ENCODE measurements around the gene GPR150.

Gene GPR150

DNA sequence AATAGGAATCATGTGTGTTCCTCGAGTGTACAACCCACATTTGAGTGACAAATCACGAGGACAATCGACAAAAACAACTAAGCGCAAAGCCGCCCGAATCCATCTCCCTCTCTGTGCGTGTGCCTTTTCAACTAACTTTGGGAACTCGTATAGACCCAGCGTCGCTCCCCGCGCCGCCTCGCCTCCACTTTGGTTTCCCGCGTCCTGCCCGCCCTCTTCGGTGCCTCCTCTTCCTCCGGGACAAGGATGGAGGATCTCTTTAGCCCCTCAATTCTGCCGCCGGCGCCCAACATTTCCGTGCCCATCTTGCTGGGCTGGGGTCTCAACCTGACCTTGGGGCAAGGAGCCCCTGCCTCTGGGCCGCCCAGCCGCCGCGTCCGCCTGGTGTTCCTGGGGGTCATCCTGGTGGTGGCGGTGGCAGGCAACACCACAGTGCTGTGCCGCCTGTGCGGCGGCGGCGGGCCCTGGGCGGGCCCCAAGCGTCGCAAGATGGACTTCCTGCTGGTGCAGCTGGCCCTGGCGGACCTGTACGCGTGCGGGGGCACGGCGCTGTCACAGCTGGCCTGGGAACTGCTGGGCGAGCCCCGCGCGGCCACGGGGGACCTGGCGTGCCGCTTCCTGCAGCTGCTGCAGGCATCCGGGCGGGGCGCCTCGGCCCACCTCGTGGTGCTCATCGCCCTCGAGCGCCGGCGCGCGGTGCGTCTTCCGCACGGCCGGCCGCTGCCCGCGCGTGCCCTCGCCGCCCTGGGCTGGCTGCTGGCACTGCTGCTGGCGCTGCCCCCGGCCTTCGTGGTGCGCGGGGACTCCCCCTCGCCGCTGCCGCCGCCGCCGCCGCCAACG is at the start of gene GPR150:
Gene GPR150 (plus strand): TSS at position 58 of the 840 bp plus-strand sequence. CDS start 189 bp downstream, at position 247.
- DNase-seq = no peak

DNA sequence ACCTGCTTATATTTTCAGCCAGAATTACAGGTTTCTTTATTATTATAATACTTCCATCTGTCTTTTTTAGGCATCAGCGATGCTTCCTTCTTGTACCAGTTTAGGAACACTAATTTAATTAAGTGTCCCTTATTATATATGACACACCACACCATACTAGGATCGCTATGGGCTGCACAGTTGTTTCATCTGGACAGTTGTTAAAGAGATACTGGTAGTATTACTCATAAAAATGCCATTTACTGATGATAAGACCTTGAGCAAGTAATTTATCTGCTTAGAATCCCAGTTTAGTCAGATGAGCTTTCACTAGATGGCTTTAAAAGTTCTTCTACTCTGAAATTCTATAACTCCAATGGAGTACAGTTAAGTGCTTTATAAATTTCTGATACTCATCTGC is 47.9 kb upstream of the GPR150 start:
- DNase-seq = no peak

DNA sequence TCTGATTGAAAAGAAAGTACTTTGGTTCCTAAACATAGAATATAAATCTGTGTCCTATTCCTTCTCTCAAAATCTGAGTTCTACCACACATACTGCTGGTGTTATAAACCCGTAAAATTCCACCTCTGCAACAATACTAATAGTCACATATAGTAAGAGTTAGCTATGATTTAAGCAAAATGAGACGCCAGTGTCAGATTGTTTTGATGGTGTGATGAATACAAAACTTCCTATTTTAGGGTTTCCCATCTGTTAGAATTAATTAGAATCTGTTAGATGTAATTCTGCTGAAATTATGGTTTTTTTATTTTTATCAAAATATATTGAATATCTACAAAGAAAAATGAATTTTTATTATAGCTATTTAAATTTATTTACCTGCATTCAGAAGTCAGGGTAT is 38.3 kb upstream of the GPR150 start:
- DNase-seq = no peak

DNA sequence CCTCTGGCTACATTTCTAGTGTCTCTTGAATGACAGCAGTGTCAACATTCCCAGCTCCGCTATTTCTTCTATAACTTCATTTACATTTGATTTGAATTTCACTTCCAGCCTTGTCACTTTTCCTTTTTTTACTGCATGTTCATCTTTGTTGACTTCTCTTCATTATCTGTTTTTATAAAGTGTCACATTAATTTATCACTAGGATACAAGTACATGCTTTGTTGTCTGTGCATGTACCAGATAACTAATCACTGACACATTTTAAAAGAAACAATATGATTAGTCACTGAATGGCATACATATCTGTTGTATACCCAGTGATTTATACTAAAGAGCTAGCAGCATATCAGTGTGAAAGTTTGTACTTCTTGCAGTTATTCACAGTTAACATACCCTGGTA is 35.9 kb upstream of the GPR150 start:
- no peak for DNase-seq

DNA sequence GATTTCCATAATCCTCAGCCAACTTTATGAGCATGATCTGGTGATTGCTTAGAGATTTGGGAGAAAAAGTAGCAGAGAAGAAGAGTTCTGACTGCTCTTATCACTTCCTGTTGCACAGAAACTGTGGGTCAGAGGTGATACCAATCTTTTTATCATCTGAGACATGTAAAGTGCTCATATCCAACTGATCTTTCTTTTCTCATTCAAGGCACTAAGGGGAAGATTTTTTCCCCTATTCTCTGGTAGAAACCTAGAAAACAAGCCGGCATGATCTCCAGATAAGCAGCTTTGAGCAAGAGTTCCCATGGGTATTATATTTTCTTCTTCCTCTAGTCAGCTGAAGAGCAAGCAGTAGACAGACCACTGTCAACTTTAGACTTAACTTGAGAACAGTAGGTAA is 29.0 kb upstream of the GPR150 start:
- no peak for DNase-seq

DNA sequence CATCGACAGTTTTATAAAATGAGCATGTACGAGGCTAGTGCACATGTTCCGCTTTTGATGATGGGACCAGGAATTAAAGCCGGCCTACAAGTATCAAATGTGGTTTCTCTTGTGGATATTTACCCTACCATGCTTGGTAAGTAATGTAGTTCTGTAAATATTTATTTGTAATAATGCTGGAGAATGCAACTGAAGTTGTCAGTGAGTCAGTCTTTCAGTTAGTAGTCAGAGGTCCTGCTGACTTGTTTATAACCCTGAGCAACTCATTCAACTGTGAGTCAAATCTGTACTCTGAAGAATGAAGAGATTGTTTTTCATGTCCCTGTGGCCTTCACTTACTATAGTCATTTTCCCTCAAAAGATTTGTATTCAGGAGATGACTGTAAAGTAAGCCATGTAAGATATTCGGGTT is 28.4 kb upstream of the GPR150 start:
- DNase-seq = no peak

DNA sequence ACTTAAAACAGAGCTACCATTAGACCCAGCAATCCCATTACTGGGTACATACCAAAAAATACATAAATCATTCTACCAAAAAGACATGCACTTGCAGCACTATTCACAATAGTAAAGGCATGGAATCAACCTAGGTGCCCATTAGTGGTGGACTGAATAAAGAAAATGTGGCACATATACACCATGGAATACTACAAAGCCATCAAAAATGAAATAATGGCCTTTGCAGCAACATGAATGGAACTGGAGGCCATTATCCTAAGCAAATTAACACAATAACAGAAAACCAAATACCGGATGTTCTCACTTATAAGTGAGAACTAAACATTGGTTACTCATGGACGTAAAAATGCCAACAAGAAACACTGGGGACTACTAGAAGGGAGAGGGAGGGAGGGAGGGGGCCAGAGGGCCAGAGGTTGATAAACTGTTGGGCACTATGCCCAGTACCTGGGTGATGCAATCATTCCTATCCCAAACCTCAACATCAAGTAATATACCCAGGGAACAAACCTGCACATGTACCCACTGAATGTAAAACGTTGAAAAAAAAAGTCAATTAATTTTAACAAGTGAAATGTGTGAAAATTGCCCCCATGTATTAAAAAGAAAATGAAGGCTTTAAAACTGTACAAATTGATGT is 24.5 kb upstream of the GPR150 start:
- DNase-seq = no peak

DNA sequence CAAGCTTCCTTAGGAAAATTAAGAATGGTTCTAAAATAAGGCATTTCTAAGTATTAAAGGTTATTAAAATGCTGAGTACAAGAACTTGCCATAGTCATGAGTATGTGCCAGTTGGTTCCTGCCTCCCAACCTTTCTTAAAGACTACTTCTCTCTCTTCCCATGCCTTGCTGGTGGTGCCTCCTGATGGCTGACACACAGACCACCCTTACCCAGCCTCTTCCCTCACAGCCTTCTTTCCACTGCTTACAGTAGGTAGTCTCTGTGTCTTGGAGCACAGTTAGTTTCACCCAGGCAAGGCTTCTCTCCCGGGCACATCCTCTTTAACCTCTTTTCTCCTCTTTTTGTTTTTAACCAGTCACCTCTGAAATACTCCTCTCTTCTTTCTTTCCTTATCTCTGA is 20.6 kb upstream of the GPR150 start:
- no peak for DNase-seq

DNA sequence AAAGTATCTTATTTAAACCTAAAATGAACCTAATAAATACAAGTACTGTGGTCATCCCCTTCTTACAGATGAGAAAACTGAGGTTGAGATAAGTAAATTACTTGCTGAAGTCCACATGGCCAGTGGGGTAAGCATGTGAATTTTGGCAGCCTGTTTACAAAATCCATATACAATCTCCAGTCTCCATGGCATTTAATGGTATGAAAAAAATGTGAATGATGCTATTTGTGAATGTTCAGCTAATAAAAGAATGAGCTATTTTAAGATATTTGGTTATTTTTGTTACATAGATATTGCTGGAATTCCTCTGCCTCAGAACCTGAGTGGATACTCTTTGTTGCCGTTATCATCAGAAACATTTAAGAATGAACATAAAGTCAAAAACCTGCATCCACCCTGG is 19.3 kb upstream of the GPR150 start:
- DNase-seq = no peak

DNA sequence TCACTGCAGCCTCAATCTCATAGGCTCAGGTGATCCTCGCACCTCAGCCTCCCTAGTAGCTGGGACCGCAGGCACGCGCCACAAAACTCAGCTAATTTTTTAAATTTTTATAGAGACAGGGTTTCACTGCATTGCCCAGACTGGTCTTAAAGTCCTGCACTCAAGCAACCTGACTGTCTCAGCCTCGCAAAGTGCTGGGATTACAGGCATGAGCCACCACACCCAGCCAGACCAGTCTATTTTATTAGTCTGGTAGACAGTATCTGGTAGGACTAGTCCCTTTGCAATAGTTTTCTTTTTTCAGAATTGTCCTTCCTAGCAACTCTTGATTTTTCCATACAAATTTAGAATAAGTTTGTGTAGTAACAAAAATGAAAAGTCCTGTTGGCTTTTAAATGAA is 14.1 kb upstream of the GPR150 start:
- DNase-seq = no peak

DNA sequence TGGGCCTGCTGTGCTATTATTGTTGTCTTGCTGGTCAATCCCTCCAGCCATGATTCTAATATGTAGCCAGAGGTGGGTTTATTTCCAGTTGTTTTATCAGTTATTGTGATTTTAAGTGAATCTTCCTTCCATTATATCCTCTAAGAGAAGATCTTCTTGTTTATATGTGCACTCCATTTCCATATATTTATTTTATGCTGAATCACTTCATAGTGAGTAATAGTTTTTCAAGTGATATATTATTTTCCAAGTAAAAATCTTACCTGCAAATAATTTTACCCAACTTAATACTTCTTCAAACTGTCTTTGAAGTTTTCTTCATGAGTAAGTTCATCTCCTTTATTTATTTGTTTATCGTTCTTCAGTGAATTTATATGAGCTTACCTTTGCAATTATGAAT is 13.5 kb upstream of the GPR150 start:
- DNase-seq = no peak

DNA sequence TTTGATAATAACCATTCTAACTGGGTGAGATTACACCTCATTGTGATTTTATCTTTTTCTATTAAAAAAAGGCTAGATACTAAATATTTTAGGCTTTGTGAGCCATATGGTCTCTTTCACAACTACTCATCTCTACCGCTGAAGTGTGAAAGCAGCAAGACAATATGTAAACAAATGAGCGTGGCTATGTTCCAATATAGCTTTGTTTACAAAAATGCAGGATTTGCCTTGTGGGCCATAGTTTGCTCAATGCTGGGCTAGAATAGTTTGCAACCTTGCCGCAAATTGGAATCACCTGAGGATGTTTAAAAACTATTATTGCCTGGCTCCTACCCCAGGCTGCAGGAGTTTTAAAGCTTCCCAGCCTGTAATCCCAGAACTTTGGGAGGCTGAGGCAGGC is 10.2 kb upstream of the GPR150 start:
- DNase-seq = no peak

DNA sequence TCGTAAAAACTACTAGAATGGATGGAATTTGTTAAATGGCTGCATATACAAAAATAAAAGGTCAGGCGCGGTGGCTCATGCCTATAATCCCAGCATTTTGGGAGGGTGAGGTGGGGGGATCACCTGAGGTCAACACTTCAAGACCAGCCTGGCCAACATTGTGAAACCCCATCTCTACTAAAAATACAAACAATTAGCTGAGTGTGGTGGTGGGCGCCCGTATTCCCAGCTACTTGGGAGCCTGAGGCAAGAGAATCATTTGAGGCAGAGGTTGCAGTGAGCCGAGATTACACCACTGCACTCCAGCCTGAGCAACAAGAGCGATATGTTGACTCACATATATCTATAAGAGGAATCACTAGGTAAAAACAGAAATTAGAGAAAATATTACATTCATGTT is 9.3 kb upstream of the GPR150 start:
- no peak for DNase-seq

DNA sequence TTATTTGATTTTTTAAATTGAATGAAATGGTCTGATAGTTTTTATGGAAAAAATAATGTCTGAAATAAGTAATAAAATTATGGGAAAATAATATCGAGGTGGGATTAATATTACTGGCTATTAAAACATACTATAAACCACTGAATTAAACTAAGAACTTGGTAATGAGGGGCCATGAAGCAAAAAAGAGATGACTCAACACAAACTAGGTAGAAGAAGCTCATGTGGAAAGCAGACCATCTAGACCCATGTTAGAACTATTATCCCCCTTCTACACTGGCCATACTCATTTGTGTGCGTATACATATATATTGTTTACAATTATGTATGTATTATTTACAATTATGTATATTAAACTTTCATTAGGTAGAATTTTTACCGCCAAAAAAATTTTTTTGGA is 8.5 kb upstream of the GPR150 start:
- DNase-seq = no peak

DNA sequence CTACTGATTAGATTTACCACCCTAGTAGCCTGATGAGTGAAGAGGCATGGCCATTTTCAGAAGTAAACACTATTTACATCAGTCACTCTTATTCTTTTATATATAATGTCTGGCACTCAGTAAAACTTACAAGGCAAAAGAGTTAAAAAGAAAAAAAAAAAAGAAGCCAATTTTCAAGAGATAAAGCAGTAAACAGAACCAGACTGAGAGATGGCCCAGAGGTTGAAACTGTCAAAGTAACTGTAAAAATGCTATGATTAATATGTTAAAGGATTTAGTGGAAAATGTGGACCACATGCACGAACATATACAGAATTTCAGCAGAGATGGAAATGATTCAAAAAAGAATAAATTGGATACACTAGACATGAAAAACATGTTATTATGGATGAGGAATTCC is 6.4 kb upstream of the GPR150 start:
- DNase-seq = no peak

DNA sequence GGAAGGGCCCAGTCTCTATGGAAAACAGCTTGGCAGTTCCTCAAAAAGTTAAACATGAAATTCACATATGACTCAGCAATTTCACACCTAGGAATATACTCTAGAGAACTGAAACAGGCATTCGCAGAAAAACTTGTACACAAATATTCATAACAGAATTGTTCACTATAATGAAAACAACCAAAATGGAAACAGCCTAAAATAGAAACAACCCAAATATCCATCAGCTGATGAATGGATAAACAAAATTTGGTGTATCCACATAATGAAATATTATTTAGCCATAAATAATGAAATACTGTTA is 4.8 kb upstream of the GPR150 start:
- DNase-seq = no peak

DNA sequence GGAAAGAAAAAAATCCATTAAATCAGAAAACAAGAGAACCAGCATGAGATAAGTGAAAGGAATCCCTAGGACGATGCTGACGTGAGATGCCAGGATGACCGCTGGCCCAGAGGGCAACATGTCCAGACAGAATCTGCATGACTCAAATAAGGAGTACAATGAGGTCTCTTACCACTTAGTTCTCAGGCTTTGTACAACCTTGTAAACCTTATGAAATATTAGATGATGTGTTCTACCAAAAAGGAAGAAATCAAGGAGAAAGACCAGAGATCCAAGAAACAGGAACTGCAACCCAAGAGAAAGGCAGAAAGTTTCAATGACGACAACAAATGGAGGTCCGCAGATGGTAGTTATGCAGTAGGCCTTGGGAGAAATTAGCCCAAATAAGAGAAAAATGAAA is 2.8 kb upstream of the GPR150 start:
- no peak for DNase-seq

DNA sequence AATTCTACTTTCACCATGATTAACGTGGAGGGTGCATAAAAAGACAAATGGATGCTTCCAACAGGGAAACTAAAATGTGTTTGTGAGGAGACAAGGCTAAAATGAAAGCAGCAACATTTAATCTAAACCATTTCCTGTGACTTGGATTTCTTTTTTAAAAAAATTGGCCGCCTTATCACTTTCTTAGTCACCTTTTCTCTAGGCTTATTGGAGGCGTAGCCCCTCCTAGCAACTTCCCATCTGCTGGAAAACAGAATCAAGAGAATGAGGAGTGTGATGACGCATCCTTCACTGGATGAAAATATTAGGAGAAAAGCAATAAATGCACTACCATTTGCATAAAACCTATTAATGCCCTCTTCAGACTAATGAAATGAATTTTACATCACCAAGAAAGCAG is 791 bp upstream of the GPR150 start:
- DNase-seq = no peak

DNA sequence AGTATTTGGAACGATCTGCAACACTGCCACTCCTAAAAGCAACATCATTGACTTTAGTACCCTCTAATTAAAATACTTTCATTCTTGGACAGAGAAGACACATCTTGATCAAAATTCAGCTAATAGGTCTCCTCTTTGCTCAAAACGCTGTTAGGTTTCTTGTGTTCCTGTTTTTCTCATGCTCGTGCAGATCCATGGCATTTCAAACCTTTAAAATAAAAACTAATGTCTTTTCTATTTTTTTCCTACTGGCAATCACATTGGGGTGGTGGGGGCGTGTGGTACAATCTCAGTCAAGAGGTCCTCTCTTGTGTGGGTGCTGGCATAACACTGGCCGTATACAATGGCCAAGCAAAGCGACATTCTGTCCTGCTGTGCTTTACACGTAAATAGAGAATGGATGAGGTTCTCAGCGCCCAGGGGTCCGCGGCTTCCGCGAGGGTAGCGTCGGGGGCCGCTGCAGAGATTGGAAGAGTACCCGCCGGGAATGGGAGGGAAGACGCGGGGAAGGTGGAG is 315 bp upstream of the GPR150 start:
- DNase-seq = no peak

DNA sequence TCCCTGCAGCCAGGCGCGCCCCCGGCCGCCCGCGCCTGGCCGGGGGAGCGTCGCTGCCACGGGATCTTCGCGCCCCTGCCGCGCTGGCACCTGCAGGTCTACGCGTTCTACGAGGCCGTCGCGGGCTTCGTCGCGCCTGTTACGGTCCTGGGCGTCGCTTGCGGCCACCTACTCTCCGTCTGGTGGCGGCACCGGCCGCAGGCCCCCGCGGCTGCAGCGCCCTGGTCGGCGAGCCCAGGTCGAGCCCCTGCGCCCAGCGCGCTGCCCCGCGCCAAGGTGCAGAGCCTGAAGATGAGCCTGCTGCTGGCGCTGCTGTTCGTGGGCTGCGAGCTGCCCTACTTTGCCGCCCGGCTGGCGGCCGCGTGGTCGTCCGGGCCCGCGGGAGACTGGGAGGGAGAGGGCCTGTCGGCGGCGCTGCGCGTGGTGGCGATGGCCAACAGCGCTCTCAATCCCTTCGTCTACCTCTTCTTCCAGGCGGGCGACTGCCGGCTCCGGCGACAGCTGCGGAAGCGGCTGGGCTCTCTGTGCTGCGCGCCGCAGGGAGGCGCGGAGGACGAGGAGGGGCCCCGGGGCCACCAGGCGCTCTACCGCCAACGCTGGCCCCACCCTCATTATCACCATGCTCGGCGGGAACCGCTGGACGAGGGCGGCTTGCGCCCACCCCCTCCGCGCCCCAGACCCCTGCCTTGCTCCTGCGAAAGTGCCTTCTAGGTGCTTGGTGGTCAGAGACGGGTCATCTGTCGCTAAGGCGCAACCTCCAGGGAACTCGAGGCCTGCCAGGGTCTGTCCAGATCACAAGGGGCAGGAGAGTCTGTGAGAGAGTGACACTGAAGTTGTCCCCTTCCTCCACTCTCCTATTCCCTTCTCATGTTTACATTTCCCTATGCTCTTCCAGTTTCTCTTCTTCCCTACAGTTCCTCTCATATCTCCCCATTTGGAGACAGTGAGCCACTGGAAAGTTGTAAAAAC is 1.3 kb downstream of the GPR150 start:
- DNase-seq = no peak

DNA sequence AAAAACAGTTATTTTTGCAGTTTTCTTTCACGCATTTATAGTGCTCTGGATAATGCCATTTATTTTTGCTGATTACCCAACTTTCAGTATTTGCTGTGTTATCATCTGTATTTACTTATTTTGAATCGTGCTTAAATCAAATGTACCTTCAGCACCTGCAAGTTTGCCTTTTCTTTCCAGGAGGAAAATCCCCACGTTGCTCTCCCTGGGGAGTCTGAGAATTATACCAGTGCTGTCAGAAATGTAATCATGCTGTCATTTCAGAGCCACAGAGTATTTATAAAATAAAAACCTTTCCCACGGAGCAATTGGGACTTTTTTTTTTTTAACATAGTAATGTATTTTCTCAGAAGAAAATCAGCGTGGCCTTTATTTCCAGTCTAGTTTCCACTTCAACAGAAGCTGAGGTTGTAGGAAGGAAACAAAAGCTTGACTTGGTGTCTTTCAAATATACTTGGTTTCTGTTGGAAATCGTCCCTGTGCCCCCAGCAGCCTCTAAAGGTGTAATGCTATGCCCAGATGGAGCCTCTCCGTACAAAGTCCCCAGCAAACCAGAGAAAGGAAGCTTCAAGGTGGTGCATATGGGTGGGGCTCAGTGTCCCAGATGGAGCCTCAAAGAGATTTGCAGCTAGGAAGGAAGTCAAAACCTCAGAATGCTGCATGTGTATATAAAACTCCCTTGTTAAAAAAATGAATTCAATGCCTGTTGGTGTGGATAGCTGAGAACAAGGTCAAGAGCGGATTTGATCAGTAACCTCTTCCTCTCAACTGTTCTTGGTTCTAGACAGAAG is 2.1 kb downstream of the GPR150 start:
- no peak for DNase-seq

DNA sequence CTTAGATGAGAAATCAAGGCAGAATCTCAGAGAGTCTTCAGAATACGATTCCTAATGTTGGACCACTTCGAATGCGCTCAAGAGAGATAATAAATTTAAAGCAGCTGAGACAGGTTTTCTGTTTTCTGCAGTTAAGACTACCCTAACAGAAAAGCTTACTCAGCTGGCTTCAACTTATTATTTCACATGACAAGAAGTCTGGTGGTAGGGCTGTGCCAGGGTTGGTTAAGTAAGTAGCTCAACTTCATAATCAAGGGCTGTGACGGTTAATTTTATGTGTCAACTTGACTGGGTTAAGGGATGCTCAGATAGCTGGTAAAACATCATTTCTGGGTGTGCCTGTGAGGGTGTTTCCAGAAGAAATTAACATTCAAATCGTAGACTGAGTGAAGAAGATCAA is 3.8 kb downstream of the GPR150 start:
- DNase-seq = no peak

DNA sequence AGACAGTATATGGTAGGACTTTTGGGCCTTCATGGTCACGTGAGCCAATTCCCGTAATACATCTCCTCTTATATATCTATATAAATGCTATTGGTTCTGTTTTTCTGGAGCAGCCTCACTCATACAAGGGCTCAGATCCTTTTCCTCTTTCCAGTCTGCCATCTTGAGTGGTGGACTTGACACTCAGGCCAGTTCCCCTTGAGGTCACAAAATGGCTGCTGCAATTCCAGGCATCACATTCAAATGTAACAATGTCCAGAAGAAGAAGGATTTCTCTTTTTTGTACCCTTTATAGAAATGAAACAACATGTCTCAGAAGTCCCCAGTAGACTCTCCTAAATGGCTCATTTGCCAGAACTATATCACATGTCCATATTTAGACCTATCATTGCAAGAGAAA is 4.5 kb downstream of the GPR150 start:
- no peak for DNase-seq

Data from NCI-H446 treated with DMSO at 0.1 percent for 48 hours (cell line).